GM18861 (cell line): Measurements from ENCODE around the gene PYROXD2.

Source experiments
- ATAC-seq: cut with Tn5 transposase; IDR thresholded peaks from one replicate; pipeline ENCODE4 v1.9.1; 2021; ENCODE audit not compliant: unreplicated experiment

Gene PYROXD2

GRCh38 chr10:98416606-98417388 is 1.8 kb upstream of the PYROXD2 start:
- ATAC-seq = no peak

DNA sequence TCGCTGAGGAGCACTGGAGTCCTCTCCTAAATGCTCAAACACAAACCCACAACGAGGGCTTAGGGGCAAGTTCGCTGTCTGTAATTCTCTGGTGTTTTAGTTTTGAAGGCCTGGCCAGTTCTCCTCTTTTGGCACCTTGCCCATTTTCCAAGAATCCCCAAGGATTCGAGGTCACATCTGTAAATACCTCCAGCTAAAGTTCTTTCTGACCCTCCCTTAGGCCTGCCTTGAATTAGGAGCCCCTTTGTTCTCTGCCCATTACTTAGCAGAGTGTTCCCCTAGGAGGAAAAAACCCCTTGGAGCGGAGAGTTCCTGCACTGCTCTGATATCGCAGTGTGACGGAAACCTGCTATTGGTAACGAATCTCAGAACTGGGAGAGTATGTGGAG is 743 bp upstream of the PYROXD2 start:
- no peak for ATAC-seq

DNA sequence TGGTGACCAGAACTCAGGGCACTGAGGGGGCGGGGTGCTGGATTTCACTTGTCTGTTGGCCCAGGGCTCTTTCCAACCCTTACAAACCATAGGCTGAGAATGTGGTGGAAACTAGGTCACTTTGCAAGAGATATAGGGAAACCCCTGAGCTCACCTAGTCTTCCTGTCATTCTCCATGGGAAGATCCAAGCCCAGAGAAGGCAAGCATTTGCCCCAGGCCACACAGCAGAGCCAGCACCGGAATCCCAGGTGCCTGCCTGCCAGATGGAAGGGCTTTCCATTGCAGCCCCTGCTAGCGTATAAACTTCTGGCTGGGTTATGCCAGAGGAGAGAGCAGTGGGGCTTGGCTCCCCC is 427 bp downstream of the PYROXD2 start:
- no peak for ATAC-seq

GRCh38 chr10:98411768-98412167 is 3.2 kb downstream of the PYROXD2 start:
- no peak for ATAC-seq

- ATAC-seq = no peak
These were observed 3.8 kb downstream of the PYROXD2 start for GRCh38 chr10:98411166-98411565.

DNA sequence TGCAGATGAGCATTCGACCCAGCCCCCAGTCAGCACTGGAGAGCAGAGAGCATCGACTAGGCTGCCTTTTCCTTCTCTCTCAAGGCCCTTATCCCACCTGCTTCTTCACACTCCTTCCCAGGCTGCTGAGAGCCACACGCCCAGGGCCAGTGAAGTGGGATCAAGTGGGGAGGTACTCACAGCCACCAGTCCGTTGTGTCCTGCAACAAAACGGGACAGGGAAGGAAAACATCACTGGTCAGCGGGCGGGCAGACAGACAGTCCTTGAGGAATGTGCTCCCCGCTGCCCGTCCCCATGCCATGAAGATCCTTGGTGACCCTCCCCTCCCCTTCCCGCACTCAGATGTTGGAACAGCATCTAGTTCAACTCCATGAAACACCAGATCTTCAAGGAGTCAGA is 4.2 kb downstream of the PYROXD2 start:
- ATAC-seq = no peak

DNA sequence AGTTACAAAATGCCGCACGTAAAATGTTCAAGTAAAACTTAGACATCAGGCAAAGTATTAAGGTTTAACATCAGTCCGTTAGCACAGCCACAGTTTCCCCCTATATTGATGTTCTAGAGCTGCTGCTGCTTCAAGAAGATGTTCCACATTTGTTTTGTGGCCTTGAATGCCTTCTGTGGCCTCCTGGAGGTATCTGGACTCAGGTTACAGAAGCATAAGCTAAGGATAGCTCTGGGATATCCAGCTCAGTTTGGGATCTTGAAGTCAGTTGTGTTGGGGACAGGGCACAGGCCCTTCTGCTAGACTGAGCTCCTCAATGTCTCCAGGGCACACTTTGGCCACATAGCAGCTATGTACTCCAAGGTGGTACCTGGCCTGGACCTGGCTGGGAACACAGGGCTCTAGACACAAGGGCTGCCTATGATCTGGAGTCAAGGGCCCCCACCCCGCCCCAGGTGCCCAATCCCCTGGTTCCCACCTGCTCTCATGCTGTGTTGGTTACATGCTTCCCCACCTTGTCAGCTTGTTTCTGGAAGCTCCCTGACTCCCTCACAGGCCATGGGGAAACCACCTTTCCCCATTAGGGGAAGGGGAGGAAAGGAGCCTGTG is 4.7 kb downstream of the PYROXD2 start:
- ATAC-seq = no peak

- no peak for ATAC-seq
These were observed 6.2 kb downstream of the PYROXD2 start for GRCh38 chr10:98408799-98409198.

- no peak for ATAC-seq
These were observed 7.2 kb downstream of the PYROXD2 start for GRCh38 chr10:98407744-98408241.

- ATAC-seq = no peak
These were observed 7.8 kb downstream of the PYROXD2 start for GRCh38 chr10:98407017-98407743.

DNA sequence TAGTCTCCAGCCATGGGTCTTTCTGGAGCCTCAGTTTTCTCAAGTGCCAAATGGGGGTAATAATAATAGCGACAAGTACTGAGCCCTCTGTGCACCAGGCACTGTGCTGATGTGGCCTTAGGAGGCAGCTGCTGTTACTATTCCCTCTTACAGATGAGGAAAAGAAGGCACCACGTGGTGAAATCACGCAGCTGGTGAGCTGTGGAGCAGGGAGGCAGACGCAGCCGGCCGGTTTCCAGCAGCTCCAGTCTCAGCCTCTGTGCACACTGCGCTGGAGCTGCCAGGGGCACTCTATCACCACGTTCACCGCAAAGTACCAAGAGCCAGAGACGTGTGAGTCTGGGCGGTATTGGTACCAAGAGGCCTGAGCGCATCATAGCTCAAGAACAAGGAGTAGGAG is 9.6 kb downstream of the PYROXD2 start:
- no peak for ATAC-seq

DNA sequence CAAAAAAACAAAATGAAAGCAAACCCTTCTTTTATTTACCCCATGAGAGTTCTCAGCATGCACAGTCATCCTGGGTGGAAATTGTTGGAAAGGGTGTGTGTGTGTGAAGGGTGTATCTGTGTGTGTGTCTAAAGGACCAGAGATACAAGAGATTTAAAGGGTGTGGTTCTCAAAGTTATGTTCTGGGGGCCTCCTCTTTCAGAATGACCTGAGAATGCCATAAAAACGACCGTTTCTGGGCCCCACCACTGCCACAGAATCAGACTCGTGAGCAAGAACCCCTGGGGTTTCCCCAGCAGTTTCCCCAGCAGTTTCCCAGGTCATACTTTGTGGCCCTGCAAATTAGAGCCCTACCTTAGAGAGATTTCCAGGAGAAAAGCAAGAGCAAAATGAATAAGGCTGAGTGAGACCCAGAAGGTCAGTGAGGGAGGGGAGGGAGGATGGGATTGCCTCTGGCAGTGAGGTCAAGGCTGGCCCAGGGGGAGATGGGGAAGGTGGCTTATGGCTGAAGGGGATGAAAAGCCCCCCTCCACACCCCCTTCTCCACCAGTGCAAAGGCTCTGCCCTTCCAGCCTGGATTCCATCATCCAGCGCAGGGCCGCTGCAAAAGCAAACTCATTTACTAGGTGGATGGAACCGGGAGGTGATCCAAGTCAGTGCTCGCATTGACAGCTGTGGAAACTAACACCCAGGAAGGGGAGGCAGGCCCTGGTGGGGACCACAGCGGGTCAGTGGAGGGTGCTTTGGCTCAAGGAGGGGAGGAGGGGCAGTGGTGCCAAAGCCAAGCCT is 10.2 kb downstream of the PYROXD2 start:
- no peak for ATAC-seq

DNA sequence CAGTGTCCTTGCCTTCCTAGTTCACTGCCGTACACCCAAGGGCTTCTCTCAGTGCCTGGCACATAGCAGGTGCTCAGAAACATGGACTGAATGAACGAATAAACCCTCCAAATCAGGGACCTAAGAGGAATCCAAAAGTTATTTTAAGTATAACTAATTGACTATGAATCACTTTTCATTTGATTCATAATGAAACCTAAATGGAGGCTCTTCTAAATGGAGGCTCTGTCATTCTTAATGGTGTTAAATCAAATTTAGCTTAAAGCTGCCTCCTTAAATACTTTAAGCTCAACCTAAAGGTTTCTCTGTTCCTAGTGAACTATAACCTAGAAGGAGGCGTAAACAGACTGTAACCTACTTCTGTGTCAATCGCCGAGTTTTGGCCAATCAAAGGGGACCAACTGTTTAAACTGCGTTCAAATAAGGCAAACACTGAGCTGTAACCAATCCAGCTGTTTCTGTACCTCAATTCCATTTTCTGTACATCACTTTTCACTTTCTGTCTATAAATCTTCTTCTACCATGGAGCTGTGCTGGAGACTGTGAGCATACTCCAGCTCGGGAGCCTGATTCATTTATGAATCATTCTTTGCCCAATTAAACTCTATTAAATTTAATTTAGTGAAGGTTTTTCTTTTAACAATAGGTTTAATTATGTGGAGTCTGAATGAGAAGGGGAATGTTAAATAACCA is 11.0 kb downstream of the PYROXD2 start:
- no peak for ATAC-seq

GRCh38 chr10:98402931-98403718 is 11.9 kb downstream of the PYROXD2 start:
- ATAC-seq = no peak

DNA sequence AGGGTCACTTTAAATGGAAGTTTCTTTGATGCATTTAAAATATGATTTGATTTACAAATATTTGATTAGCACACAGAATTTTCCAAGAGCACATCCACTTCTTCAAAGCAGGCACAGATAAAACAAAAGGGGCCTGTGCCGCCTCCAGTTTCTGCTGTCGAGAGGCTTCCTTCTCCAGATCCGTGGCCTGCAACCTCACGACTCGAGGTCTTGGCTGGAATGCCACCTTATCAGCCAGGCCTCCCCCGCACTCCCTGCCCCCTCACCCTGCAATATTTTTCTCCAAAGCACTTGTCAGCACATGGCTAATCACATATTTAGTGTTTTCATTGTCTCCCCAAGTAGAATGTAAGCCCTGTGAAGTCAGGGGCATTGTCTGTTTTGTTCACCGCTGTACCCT is 12.5 kb downstream of the PYROXD2 start:
- no peak for ATAC-seq

GRCh38 chr10:98400482-98400881 is 14.5 kb downstream of the PYROXD2 start:
- no peak for ATAC-seq

- no peak for ATAC-seq
These were observed 15.2 kb downstream of the PYROXD2 start for GRCh38 chr10:98399784-98400183.

DNA sequence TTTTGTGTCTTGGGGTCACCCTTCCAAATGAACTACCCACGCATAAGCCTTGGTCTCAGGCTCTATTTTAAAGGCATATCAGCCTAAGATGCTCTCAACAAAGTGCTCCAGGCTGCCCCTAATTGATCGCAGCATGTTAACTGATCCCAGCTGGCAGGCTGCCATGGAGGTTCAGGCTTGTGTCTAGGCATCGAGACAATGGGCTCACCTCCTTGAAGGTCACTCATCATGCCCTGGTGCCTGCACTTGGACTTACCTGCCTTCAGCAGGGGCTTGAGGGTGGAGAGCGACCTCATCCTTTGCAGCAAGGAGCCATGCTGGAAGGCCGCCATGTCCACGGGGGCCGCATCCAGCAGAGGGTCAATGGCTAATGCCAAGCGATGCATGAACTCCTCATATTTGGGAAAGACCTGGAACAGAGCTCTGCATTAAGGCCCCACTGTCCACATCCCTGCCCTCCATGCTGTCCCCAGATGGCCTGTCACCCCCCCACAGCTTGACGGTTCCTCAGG is 17.8 kb downstream of the PYROXD2 start:
- no peak for ATAC-seq
